Erythroblast (primary cell): ENCODE measurements around the gene ZNRF3.

Experiments used
- GATA1 ChIP-seq: IDR thresholded peaks from 2 replicates; pipeline ENCODE4 v1.6.1; 2011; ENCODE audit warnings: low read depth, mild to moderate bottlenecking, control low read depth, low read length, moderate library complexity
- POLR2A ChIP-seq: IDR thresholded peaks from 2 replicates; pipeline ENCODE4 v1.6.1; 2011; ENCODE audit warnings: mild to moderate bottlenecking, low read length

DNA sequence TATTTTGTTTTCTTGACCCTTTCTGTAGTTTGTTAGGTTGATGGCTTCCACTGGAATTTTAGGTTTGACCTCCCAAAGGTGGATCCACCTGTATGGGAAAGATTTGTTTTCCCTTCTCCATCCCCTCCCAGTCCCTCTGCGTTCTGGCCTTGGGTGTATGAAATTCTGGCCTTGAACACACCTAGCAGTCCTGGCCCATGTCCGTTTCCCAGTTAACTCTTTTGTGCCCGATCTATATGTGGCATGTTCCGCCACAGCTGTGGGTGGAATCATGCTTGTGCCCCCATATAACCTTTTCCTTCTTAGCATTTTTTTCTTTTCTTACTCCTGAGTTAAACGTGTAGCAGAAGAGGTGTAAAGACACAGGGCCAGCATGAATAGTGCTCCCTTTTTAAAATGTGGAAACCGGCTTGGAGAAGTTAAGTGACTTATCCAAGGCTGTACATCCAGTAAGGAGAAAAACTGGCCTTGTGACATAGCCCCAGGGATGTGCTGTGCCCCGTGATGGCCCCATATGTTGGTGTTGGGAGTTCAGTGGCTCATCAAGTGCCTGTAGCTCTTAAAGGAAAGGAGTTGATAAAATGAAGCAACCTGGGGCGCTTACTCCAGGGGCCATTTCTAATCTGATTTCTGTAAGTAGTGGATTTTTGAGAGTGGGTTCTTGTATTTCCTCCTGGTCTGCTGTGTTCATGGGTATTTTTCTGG, 39.3 kb downstream of the ZNRF3 start:
- TF ChIP-seq POLR2A (no peak), GATA1 (no peak)
